HG03103 (cell line): ENCODE results near the gene LBHD1.
A peak's percentile ranks its signal among the peaks of the same experiment; 100 is the strongest.
"Not testable (repeated sequence)": the region's sequence is repeated elsewhere in the genome, so short reads cannot be mapped to it uniquely, and the experiment has no call there.

Experiments
- ATAC-seq: cut with Tn5 transposase; IDR thresholded peaks from one replicate; pipeline ENCODE4 v1.9.1; 2021; ENCODE audit warnings: low read depth; ENCODE audit not compliant: unreplicated experiment

LBHD1 gene

DNA sequence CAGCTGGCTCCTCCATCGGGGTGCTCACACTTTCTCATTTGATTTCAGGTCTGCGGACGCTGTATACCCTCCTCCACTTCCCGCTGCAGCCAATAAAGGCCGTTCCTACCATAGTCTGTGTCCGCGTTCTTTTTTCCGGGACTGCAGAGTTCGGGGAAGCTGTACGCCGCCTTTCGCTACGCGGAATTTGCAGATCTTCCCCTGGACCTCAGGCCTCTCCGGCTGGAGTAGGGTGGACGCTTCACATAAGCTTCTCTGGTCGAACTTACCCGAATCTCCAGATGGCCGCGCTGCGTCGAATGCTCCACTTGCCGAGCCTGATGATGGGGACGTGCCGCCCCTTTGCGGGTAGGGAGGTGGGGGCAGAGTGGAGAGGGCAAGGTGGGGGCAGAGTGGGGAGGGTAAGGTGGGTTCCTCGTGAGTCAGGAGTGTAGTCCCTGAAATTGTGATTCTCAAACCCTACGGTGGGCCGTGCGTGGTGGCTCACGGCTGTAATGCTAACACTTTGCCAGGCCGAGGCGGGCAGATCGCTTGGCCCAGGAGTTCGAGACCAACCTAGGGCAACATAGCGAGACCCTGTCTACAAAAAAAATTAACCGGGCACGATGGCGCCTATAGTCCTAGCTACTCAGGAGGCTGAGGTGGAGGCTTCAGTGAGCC is 6.3 kb downstream of the LBHD1 start:
- no peak for ATAC-seq

DNA sequence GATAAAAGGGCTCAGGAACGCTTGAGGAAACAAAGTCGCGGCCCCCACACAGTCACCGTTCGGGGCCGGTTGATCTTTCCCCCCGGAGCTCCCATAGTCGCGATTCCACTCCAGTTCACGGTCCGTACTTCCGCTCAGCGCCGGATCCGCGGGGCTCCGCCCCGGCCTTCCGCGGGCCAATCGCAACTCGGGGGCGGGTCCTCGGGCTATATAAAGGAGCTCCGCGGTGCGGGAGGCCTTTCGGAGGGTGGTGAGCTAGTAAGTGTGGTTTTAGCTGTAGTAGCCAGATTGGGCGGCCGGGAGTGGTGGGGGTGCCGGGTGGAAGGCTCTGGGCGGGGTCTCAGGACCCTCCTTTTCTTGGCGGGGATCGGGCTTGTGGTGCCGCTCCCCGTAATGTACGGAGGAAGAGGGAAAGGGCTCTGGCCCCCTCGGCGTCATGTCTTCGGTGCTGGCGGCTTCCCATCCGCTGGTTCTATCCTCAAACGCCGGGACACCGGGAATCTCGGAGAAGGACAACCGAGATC is 6.9 kb downstream of the LBHD1 start, which contains the start of the genes C11orf98 and CSKMT:
Gene C11orf98 (minus strand): TSS at position 136 of the 524 bp plus-strand sequence. CDS start 41 bp downstream, at position 95.
Gene CSKMT (plus strand): TSS at position 238 of the 524 bp plus-strand sequence. CDS start 568 bp downstream, outside the sequence.
- ATAC-seq = peak; percentile 67

DNA sequence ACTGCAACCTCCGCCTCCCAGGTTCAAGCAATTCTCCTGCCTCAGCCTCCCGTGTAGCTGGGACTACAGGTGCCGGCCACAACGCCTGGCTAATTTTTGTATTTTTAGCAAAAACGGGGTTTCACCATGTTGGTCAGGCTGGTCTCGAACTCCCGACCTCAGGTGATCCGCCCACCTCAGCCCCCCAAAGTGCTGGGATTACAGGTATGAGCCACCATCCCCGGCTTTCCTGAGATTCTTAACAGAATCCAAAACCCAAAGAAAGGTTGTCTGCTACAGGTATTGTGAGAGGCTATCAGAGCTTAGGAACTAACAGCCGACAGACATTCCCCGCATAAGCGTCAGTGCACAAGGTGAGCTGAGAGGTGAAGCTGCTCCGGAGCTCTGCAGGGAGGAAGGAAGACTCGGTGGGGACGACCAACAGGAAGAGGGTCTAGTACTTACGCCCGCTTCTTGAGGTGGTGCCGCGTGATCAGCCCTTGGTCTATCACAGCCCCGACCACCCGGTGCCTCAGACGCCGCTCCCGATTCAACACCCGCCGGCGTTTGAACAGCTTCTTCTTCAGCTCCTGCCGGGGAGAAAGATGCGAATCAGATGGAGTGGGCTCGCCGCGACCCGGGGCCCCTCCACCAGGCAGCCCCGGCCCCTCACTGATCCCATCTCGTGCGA is 7.5 kb downstream of the LBHD1 start:
- peak; percentile 23 for ATAC-seq

DNA sequence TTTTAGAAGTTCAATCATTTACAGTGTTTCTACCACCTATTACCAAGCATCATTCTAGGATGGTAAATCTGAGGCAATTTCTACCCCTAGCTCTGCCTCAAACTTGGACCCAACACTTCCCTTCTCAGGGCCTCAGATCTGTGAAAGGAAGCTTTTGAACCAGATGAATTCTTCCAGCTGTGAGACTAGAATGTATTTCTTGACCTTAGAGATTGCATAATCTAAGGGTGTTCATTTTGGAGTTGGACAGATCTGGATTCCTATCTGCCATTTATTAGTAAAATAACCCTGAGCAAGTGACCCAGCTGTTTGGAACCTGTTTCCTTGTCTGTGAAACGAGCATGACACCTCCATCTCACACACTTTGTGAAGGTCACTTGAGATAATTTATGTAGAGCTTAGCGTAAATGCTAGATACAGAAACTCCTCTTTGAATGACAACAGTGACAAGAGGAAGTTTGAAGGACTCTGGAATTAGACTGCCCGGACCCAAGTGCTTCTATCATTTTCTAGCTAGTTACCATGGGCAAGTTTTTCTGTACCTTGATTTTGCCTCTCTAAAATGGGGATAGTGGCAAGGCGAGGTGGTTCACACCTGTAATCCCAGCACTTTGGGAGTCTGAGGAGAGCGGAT is 15.2 kb downstream of the LBHD1 start:
- ATAC-seq = no peak

DNA sequence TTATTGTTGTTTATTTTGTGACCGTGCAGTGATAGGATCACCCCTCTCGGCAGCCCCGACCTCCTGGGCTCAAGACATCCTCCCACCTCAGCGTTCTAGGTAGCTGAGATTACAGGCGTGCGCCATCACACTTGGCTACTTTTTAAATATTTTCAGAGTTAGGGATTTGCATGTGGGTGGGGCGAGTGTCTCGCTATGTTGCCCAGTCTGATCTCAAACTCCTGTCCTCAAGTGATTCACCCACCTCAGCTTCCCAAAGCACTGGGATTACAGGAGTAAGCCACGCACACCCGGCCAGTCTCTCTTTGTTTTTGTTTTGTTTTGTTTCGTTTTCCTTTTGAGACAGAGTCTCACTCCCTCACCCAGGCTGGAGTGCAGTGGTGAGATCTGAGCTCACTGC is 17.8 kb downstream of the LBHD1 start:
- ATAC-seq = no peak

DNA sequence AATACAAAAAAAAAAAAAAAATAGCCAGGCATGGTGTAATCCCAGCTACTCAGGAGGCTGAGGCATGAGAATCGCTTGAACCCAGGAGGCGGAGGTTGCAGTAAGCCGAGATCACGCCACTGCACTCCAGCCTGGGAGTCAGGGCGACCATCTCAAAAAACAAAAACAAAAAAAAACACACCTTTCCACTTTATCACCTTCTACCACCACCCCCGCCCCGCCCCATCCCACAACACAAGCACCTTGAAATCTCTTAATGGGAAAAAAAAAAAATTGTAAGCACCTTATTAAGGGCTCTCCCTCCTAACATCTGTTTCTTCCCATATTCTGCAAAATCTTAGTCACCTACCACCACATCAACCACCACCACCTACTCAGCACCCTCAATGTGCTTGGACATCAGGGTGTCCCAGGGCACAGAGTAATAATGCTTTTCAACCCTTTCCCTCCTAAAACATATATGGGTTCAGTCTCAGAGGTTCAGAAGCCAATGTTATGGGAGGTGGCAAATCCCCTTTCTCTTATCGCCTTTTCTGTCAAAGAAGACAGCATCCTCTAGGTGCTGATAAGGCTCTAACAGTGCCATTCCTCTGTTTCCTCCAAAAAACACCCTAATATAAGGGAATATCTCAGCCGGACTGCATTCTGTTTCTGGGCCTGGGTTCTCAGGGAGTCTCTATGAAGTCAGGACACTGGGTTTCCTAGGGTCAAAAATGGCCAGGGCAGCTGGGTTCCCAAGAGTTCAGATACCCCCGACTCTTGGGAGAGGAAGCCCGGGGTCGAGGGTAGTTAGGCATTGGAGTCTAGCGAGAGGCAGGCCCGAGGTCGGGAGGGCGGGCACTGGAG is 19.7 kb downstream of the LBHD1 start:
- peak; percentile 8 for ATAC-seq

DNA sequence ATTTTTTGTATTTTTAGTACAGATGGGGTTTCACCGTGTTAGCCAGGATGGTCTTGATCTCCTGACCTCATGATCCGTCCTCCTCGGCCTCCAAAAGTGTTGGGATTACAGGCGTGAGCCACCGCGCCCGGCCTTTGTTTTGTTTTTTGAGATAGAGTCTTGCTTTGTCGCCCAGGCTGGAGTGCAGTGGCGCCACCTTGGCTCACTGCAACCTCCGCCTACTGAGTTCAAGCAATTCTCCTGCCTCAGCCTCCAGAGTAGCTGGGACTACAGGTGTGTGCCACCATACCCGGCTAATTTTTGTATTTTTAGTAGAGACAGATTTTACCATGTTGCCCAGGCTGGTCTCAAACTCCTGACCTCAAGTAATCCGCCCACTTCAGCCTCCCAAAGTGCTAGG is 21.8 kb downstream of the LBHD1 start:
- ATAC-seq = not testable (repeated sequence)

DNA sequence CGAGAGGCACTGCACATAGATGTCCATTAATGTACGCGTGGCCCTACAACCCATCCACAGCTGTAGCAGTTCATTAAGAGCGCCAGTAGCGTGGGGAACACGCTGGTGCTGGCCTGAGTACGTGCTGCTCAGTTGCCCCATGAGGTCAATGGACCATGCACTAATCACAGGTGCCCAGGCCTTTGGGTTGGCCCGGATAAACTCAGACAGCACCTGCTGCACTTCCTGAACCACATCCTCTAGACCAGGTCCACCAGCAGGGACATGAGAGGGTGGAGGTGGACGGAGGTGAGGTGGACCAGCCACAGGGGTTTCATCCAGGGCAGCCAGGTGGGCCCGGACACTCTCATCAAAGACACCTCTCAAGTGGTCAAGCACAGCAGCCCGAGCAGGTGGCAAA is 22.6 kb downstream of the LBHD1 start:
- ATAC-seq = no peak

DNA sequence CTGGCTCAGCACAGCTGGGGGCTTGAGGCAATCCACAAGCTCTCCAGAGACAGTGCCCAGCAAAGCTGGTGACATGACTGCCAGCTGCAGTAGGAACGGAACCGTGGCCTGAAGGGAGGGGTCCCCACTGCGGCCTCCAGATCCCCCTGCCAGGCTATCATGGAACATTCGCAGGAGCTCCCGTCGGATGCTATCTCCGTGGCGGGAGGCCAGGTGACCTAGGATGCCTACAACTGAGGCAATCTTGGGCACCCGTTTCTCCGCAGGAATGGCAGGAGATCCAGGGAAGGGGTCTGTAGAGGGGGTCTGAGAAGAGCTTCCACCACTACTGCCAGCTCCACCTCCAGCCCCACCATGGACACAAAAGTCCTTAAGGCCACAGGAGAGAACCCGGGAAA is 23.1 kb downstream of the LBHD1 start:
- ATAC-seq = no peak

DNA sequence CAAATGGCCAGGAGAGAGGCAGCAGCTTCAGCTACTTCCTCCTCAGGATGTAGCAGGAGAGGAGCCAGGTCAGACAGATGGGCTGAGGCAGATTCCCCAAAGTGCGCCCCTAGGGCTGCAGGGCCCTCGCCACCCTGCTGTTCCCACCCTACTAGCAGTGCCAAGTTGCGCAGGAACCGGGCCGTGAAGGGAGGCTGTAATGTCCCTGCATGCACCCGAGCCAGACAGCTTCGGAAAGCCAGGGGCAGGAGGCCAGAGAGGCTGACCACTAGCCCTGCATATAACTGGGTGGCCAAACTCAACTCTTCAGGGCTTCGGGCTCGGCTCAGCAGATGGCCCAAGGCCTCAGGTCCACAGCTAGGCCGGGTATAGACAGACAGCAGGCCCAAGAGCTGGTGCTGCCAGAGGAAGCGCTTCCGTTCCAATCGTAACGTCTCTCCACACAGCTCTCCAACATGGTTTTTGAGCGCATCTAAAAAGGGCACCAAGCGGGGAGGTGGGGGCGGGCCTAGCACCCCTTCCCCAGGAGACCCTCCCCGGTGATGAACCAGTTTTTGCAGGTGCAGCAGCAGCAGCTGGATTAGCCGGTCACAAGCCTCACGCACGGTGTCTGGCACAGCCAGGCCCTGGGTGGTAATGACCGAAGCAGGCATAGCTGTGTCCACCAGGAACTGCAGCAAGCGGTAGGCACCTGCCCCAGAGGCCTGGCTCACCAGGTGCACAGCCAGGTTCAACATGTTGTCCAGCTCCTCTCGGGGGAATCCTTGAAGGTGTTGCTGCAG is 23.7 kb downstream of the LBHD1 start:
- no peak for ATAC-seq

DNA sequence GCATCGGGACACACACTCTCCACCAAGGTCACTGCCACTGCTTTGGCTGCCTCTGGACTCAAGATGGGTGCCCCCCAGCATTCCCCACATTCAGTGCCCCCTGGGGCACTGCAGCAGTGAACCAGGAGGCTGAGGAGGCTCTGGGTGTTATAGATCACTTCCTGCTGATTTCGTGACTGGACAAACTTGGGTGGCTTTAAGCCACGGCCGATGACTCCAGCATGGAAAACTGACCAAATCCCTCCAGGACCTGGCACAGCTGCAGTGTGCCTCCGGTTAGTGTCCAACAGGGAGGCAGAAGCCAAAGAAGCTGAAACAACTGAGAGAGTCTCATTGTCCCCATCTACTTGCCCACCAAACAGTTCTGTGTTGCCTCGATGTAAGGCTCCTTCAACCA is 24.5 kb downstream of the LBHD1 start:
- no peak for ATAC-seq

DNA sequence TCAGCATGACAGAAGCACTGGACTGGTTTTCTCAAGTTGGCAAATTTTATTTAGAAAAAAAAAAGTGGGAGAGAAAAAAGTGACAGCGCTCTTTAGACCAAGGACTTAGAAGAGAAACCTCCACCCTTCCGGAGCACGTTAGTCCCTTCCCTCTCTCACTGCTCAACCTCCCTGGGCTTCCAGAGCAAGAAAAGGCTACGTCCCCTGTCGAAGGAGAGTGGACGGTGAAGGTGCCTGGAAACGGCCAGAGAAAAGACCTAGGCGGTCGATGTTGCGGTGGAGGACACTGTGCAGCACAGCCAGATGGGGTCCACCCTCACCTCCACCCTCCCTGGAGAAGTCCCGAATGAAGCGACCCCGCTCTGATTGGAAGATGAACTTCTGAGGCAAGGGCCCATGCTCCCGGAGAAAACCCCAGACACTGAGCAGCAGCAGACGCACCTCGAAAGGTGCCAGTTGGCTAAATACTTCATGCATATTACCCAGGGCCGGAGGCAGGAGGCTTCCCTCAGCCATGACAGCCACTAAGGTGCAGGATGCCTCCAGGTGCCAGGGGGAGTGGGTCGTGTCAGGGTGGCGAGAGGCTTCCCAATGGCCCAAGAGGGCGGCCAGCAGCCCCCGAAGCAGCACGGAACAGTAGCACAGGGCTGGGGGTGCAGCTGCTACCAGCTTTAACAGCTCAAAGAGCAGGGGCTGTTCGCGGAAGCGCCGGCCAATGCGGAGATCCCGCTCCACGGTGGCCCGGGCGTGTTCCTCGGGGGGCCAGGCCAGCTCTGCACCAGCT is 25.1 kb downstream of the LBHD1 start:
- no peak for ATAC-seq

DNA sequence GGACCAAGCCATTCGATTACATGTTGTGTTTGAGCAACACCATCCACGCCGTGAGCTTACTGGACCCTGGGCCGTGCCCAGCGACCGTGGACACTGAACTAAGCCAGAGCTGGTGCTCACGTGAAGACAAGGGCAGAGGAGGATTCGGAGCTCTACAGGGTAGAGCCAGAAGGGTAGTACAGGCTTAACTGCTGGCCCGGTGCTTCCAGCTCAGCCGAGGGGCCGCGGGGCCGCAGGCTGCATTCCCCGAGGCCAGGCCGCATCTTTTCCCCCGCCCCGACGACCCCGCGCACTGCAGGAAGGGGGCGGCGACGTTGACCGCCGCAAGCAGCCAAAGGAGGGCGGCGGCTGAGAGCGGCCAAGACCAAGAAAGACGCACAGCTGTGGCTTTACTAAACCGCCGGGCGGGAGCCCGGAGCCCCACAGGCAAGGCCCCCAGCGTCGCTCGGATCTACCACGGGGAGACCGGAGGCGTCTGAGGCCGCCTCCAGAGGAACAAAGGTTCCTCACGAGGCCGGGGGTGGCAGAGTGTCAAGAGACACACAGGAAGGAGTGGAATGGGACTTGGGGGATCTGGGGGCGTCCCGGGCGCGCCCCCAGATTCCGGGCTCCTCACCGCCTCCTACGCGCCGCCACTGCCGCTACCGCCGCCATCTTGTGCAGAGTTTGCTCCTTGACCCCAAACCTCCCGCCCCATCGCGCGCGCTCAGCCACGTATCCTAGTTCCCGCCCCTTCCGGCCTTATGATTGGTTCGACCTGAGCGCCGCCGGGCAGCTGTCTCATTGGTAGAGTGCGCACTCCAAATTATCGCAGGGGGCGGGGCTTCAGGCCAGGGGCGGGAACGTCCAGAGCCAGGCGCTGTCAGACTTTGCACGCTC is 25.9 kb downstream of the LBHD1 start, which contains the start of gene GANAB:
Gene GANAB (minus strand): TSS at position 668 of the 879 bp plus-strand sequence. CDS start 14 bp downstream, at position 654.
- ATAC-seq = peak; percentile 91

DNA sequence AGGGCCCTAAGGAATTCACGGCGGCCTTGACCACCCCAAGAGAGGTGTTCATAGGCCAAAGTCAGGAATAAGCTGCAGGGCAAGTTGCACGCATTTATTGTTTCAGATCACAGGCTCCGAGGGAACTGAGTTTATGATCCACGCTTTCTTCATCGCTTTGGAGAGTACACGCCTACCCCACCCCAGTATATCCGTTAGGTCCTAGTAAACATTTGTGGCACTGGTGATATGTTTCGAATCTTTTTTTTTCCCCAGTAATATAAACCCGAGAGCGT is 26.5 kb downstream of the LBHD1 start:
- ATAC-seq = no peak

DNA sequence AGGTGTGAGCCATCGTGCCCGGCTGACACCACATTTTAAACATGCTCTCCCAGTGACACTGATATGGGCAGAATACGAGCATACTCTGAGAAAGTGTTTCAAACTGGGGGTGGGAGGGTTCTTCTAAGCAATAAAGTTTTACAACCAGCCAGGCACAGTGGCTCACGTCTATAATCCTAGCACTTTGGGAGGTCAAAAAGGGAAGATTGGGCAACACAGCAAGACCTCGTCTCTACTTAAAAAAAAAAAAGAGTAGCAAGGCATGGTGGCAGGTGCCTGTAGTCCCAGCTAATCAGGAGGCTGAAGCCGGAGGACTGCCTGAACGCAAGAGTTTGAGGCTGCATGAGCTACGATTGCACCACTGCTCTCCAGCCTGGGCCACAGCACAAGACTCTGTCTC is 27.8 kb downstream of the LBHD1 start:
- no peak for ATAC-seq

DNA sequence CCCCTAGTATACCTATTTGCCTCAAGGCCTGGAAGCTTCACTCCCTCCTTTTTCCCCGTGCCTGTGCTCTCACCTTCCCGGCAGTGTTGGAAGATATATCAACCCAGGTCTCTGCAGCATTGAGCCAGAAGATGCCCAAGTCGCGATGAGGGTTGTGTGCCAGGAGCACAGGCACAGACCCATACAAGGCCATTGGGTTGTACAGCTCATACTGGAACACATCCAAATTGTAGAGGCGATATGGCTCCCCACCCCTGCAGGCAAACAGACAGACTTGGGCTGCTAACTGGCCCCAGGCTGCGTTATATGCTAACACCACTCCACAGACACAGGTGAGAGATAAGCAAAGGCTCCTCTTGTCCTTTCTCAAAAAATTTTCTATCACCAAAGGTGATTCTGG is 39.6 kb downstream of the LBHD1 start:
- no peak for ATAC-seq

DNA sequence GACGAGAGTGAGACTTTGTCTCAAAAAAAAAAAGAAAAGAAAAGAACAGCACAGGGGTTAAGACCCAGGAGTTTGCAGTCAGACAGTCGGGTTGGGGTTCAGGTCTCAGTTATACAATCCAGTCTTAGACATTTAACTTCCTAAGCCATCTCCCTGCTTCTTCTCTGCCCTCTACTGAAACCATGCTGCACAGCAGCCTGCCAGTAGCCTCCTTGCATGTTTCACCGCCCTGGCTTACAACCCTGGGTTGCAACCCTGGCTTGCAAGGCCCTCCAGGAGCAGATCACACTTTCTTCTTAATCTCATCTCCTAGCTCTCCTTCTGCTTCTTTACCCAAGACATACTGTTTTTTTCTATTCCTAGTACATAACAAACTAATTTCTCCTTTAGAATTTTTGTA is 44.4 kb downstream of the LBHD1 start:
- ATAC-seq = no peak

DNA sequence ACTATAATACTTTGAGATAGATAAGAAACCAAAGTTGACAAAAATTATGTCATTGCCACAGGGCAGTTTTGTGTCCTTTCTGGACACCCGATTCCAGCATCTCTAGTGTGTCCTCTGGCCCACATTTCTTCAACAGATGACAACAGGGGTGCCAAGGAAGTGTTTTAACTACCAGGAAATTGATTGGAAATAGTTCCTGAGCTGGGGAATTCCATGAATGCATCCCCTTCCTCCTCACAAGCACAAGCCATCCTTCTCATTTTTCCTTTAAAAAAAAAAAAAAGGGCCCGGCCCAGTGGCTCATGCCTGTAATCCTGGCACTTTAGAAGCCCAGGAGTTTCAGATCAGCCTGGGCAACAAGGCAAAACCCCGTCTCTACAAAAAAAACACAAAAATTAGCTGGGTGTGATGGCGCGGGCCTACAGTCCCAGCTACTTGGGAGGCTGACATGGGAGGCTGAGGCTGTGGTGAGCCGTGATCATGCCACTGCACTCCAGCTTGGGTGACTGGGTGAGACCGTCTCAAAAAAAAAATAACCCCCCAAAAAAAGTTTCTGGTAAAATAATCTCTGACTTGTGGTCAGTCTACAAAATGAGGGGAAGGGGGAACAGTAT is 49.5 kb downstream of the LBHD1 start:
- no peak for ATAC-seq
